AG04450 (cell line): ENCODE data around the gene SNX32. TPM values are rescaled to one million over a fixed set of nuclear protein-coding genes. Genes with fewer than 3 reads are reported as not detected.
"Not testable (repeated sequence)": the region's sequence is repeated elsewhere in the genome, so short reads cannot be mapped to it uniquely, and the experiment has no call there.

Source experiments
- CTCF ChIA-PET: fragments of 300-600, 350-600 bp; formaldehyde crosslinking; extraction: SDS; loops from one replicate; lab custom pipeline; 2022; ENCODE audit warnings: antibody characterized with exemption, inconsistent platforms; lab: Charles Lee
- POLR2A ChIA-PET: fragments of 350-600 bp; formaldehyde crosslinking; extraction: SDS; loops from one replicate; lab custom pipeline; 2021; ENCODE audit warnings: antibody characterized with exemption, inconsistent platforms; lab: Yijun Ruan, JAX
- DNase-seq: peaks from one replicate; pipeline ENCODE4 v3.0.0-alpha.2; 2011; ENCODE audit warnings: low read depth, low spot score
- H3K27ac ChIP-seq: one replicate; pipeline ENCODE4 v1.5.1; 2012; ENCODE audit warnings: low read depth, low read length, control low read depth
- H3K27me3 ChIP-seq: one replicate; pipeline ENCODE4 v1.6.0; 2012; ENCODE audit warnings: low read length; ENCODE audit not compliant: control insufficient read depth, insufficient read depth
- H3K4me3 ChIP-seq: 2 replicates; pipeline ENCODE4 v1.5.1; 2011; ENCODE audit warnings: mild to moderate bottlenecking, low read depth, low read length, control low read depth
- H3K9me3 ChIP-seq: 2 replicates; pipeline ENCODE4 v1.5.1; 2012; ENCODE audit warnings: low read length; ENCODE audit not compliant: control insufficient read depth, insufficient read depth
- polyA plus RNA-seq: library from polyadenylated mRNA; depleted of rRNA; stranded (reverse); fragments of >200 nt; gene quantifications from 2 replicates; pipeline ENCODE4 v1.2.3, GENCODE V29; 2011
- TF ChIP-seq, protein P1 (sequence below): IDR thresholded peaks from 2 replicates; pipeline ENCODE4 v1.5.1; 2011; ENCODE audit warnings: low read depth, low read length, control low read depth, inconsistent platforms

SNX32 gene
- polyA plus RNA-seq, 1 experiment, result 0.30 TPM

GRCh38 chr11:65843811-65844210 is 10.0 kb downstream of the SNX32 start:
- TF ChIP-seq, protein P1, sequence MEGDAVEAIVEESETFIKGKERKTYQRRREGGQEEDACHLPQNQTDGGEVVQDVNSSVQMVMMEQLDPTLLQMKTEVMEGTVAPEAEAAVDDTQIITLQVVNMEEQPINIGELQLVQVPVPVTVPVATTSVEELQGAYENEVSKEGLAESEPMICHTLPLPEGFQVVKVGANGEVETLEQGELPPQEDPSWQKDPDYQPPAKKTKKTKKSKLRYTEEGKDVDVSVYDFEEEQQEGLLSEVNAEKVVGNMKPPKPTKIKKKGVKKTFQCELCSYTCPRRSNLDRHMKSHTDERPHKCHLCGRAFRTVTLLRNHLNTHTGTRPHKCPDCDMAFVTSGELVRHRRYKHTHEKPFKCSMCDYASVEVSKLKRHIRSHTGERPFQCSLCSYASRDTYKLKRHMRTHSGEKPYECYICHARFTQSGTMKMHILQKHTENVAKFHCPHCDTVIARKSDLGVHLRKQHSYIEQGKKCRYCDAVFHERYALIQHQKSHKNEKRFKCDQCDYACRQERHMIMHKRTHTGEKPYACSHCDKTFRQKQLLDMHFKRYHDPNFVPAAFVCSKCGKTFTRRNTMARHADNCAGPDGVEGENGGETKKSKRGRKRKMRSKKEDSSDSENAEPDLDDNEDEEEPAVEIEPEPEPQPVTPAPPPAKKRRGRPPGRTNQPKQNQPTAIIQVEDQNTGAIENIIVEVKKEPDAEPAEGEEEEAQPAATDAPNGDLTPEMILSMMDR, result no peak
- Histone ChIP-seq H3K27ac (no peak overlapping the region), H3K4me3 (no peak overlapping the region), H3K9me3 (no peaks in the 10 kb centered on the region), H3K27me3 (no peaks in the 10 kb centered on the region)
- no peak for DNase-seq
- ChIA-PET POLR2A (interaction anchor here (0.9 kb wide), 1 partner anchor 10 kb away, joined by 4 read pairs; the partner anchor contains the start of gene SNX32), CTCF (no interaction called here)

DNA sequence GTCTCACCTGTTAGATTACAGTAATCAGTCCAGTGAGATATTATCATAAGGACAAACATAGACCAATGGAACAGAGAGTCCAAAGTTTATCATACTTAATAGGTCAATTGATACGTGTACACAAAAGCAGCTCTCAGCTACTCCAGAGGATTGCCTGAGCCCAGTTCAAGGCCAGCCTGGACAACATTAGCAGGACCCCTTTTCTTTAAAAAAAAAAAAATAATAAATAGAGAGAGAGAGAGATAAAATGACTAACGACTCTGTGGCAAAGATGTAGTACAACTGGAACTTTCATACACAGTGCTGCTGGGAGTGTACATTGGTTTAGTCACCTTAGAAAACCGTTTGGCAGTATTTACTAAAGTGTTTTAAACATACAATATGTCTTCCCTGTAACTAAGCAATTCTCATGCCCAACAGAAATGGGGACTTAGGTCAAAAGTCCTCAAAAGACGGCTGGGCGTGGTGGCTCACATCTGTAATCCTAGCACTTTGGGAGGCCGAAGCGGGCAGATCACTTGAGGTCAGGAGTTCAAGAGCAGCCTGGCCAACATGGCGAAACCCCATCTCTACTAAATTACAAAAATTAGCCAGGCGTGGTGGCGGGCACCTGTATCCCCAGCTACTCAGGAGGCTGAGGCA is 10.6 kb downstream of the SNX32 start:
- POLR2A ChIA-PET, result interaction anchor here (0.7 to 0.9 kb wide), 3 partner anchors 11 to 44 kb away, joined by 4 to 16 read pairs (median 12); partner anchors contain the start of genes FIBP and SNX32
- CTCF ChIA-PET, result no interaction called here
- no peak for DNase-seq

GRCh38 chr11:65847746-65848145 is 14.0 kb downstream of the SNX32 start:
- POLR2A ChIA-PET, result interaction anchor here (0.7 to 5.0 kb wide), 2 partner anchors 11 to 63 kb away, joined by 3 to 40 read pairs; partner anchors contain the start of genes CFL1 and MUS81

More for the DNA sequence above, 10.6 kb downstream of the SNX32 start:
- Histone ChIP-seq H3K9me3 (no peaks in the 10 kb centered on the region), H3K27me3 (no peaks in the 10 kb centered on the region), H3K27ac (no peak overlapping the region), H3K4me3 (no peak overlapping the region)
- TF ChIP-seq, protein P1, result no peak

DNA sequence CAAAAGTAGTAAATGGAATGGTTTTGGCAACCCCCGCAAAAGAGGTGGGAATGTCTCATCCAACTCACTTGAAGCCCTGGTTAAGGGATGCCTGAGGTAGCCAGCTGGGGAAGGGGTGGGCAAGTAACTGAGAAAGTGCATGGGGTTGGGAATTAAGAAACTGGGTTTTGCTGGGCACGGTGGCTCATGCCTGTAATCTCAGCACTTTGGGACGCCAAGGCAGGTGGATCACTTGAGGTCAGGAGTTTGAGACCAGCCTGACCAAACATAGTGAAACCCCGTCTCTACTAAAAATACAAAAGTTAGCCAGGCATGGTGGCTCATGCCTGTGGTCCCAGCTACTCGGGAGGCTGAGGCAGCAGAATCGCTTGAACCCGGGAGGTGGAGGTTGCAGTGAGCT is 14.9 kb downstream of the SNX32 start:
- H3K9me3 ChIP-seq, result peaks cover 18% of the 10 kb centered on the region; the same call in 1 of the 2 replicates
- not testable (repeated sequence) for H3K27ac ChIP-seq, H3K27me3 ChIP-seq, DNase-seq, H3K4me3 ChIP-seq
- CTCF ChIA-PET, result interaction anchor here (1.1 to 1.9 kb wide), 2 partner anchors 11 to 36 kb away, joined by 3 to 9 read pairs; partner anchors contain the start of gene MUS81
- POLR2A ChIA-PET, result interaction anchor here (0.6 to 5.0 kb wide), 4 partner anchors 11 to 264 kb away, joined by 3 to 40 read pairs (median 5); partner anchors contain the start of genes CFL1, MUS81 and SNX32

More at GRCh38 chr11:65847746-65848145, 14.0 kb downstream of the SNX32 start:
- no peak for DNase-seq
- Histone ChIP-seq H3K27ac (no peak overlapping the region), H3K27me3 (no peaks in the 10 kb centered on the region), H3K4me3 (no peak overlapping the region), H3K9me3 (peaks cover 18% of the 10 kb centered on the region; the same call in 1 of the 2 replicates)
- TF ChIP-seq, protein P1, result no peak
- CTCF ChIA-PET, result interaction anchor here (0.7 kb wide), 1 partner anchor 271 kb away, joined by 3 read pairs; no protein-coding TSS in a partner anchor

GRCh38 chr11:65849366-65849765 is 15.6 kb downstream of the SNX32 start:
- peaks cover 18% of the 10 kb centered on the region; the same call in 1 of the 2 replicates for H3K9me3 ChIP-seq
- DNase-seq, result no peak
- no peak overlapping the region for H3K4me3 ChIP-seq
- H3K27me3 ChIP-seq, result no peaks in the 10 kb centered on the region
- no peak overlapping the region for H3K27ac ChIP-seq
- POLR2A ChIA-PET, result interaction anchor here (1.0 to 5.0 kb wide), 3 partner anchors 10 to 137 kb away, joined by 3 to 40 read pairs (median 5); partner anchors contain the start of genes CFL1 and MUS81
- TF ChIP-seq, protein P1, result no peak
- CTCF ChIA-PET, result interaction anchor here (1.1 to 1.9 kb wide), 2 partner anchors 10 to 36 kb away, joined by 3 to 9 read pairs; partner anchors contain the start of gene MUS81
